Fibroblast of mammary gland (primary cell): ENCODE measurements around the gene C10orf62.
"Not testable (repeated sequence)": the region's sequence is repeated elsewhere in the genome, so short reads cannot be mapped to it uniquely, and the experiment has no call there.

Source experiments
- DNase-seq: peaks from one replicate; pipeline ENCODE4 v3.0.0-alpha.2; 2010; ENCODE audit warnings: low read depth
- H3K4me3 ChIP-seq: 2 replicates; pipeline ENCODE4 v1.5.1; 2011; ENCODE audit warnings: low read depth, mild to moderate bottlenecking, low read length, moderate library complexity; ENCODE audit not compliant: control insufficient read depth
- CTCF ChIP-seq: conservative IDR thresholded peaks from 2 replicates; pipeline ENCODE4 v1.5.1; 2011; ENCODE audit warnings: low read depth, low read length, inconsistent platforms; ENCODE audit not compliant: control insufficient read depth, insufficient read depth

The C10orf62 gene

GRCh38 chr10:97632949-97633884, 43.7 kb downstream of the C10orf62 start, which contains the start of gene MORN4:
TSS of gene MORN4 (minus strand) at chr10:97633500. CDS start at chr10:97619653, 13,847 bp downstream.
- H3K4me3 ChIP-seq = peak within 1 kb of the TSS; percentile 88
- no peak for TF ChIP-seq CTCF
- peak; percentile 87 for DNase-seq

GRCh38 chr10:97633921-97634320, 44.4 kb downstream of the C10orf62 start:
- DNase-seq = no peak
- peak overlapping the region; percentile 88 for H3K4me3 ChIP-seq
- TF ChIP-seq CTCF = peak; percentile 19

- H3K4me3 ChIP-seq = no peak overlapping the region
- no peak for DNase-seq
- no peak for TF ChIP-seq CTCF
These were observed 46.1 kb downstream of the C10orf62 start for GRCh38 chr10:97635577-97635976.

- H3K4me3 ChIP-seq, DNase-seq: not testable (repeated sequence)
These were observed 49.6 kb downstream of the C10orf62 start for GRCh38 chr10:97639090-97639489.

- DNase-seq = peak; percentile 99
These were observed 50.8 kb downstream of the C10orf62 start, which contains the start of gene PI4K2A for GRCh38 chr10:97640174-97640867. TSS of gene PI4K2A (plus strand) at chr10:97640671. CDS start at chr10:97640743, 72 bp downstream.

More at GRCh38 chr10:97640174-97640867, 50.8 kb downstream of the C10orf62 start, which contains the start of gene PI4K2A:
- TF ChIP-seq CTCF = no peak
- H3K4me3 ChIP-seq = peak within 1 kb of the TSS; percentile 88
